GM23248 (cell line): ENCODE results near the gene PACC1.

ENCODE experiments used
- EZH2 ChIP-seq: fragments of 200-600 bp; sonication (generic); IDR thresholded peaks from 2 replicates; pipeline ENCODE4 v1.6.1; 2018; ENCODE audit warnings: antibody characterized with exemption, mild to moderate bottlenecking; ENCODE audit not compliant: insufficient read depth, poor library complexity, severe bottlenecking
- EZH2phosphoT487 ChIP-seq: fragments of 200-600 bp; sonication (generic); IDR thresholded peaks from 2 replicates; pipeline ENCODE4 v1.6.1; 2018; ENCODE audit warnings: antibody characterized with exemption, moderate library complexity, mild to moderate bottlenecking, low read depth; ENCODE audit not compliant: insufficient read depth

GRCh38 chr1:212315184-212315583 lies 99.5 kb downstream of the PACC1 start:
- no peak for TF ChIP-seq EZH2
- TF ChIP-seq EZH2phosphoT487, result no peak
